Epidermal melanocyte (primary cell): ENCODE measurements around the gene E2F8.

Source experiments
- DNase-seq: peaks from one replicate; pipeline ENCODE4 v3.0.0; 2011; ENCODE audit warnings: low spot score; ENCODE audit not compliant: insufficient read length

E2F8 gene

GRCh38 chr11:19252394-19253152 lies 11.8 kb upstream of the E2F8 start:
- no peak for DNase-seq

GRCh38 chr11:19251577-19251976 lies 10.8 kb upstream of the E2F8 start:
- DNase-seq = no peak

GRCh38 chr11:19246816-19247215 lies 6.1 kb upstream of the E2F8 start:
- DNase-seq = no peak

GRCh38 chr11:19245351-19245750 lies 4.6 kb upstream of the E2F8 start:
- no peak for DNase-seq

GRCh38 chr11:19244621-19245020 lies 3.9 kb upstream of the E2F8 start:
- no peak for DNase-seq

- DNase-seq = no peak
Observed at GRCh38 chr11:19244084-19244483, 3.3 kb upstream of the E2F8 start.

GRCh38 chr11:19243613-19244012 lies 2.9 kb upstream of the E2F8 start:
- DNase-seq = no peak

GRCh38 chr11:19243143-19243542 lies 2.4 kb upstream of the E2F8 start:
- DNase-seq = no peak

GRCh38 chr11:19242179-19242932 lies 1.6 kb upstream of the E2F8 start:
- DNase-seq = no peak

GRCh38 chr11:19241260-19242178 lies 774 bp upstream of the E2F8 start:
- DNase-seq = no peak

GRCh38 chr11:19239039-19239438 lies 1.7 kb downstream of the E2F8 start:
- DNase-seq = no peak

GRCh38 chr11:19237813-19238212 lies 2.9 kb downstream of the E2F8 start:
- no peak for DNase-seq

GRCh38 chr11:19237381-19237780 lies 3.4 kb downstream of the E2F8 start:
- DNase-seq = no peak

GRCh38 chr11:19234231-19234817 lies 6.4 kb downstream of the E2F8 start:
- no peak for DNase-seq

GRCh38 chr11:19232910-19233503 lies 7.7 kb downstream of the E2F8 start:
- DNase-seq = no peak

- DNase-seq = no peak
Observed at GRCh38 chr11:19229671-19230070, 11.1 kb downstream of the E2F8 start.

- no peak for DNase-seq
Observed at GRCh38 chr11:19228968-19229367, 11.8 kb downstream of the E2F8 start.

GRCh38 chr11:19226378-19227195 lies 14.2 kb downstream of the E2F8 start:
- DNase-seq = no peak

- DNase-seq = no peak
Observed at GRCh38 chr11:19225581-19225980, 15.2 kb downstream of the E2F8 start.

- no peak for DNase-seq
Observed at GRCh38 chr11:19225123-19225522, 15.6 kb downstream of the E2F8 start.
